SHP77 treated with DMSO at 0.1 percent for 48 hours (cell line): Measurements from ENCODE around the gene PDZRN4.
"Not testable (repeated sequence)": the region's sequence is repeated elsewhere in the genome, so short reads cannot be mapped to it uniquely, and the experiment has no call there.

ENCODE experiments used
- DNase-seq: peaks from one replicate; lab custom pipeline; 2025; lab: John Stamatoyannopoulos, UW

PDZRN4 gene

GRCh38 chr12:41217727-41218126 lies 29.6 kb downstream of the PDZRN4 start:
- DNase-seq: no peak

DNA sequence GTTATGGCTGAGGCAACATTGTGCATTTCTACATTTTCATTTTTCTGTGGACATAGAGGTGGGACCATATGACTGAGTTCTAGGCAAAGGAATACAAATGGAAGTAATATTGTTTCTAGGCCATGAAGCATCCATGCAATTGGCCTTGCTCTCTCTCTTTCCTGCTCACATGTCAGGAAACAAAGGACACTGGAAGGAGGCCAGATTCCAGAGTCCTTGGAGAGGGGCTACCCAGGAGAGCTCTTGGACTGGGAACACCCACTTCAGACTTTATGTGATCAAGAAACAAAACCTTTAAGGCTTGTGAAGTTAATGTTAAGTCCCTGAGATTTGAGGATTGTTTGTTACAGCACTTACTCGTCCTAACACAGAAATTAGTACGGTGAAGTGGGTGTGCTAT lies 32.8 kb downstream of the PDZRN4 start:
- no peak for DNase-seq

GRCh38 chr12:41221491-41221890 lies 33.4 kb downstream of the PDZRN4 start:
- no peak for DNase-seq

GRCh38 chr12:41223600-41223999 lies 35.5 kb downstream of the PDZRN4 start:
- DNase-seq: no peak

- DNase-seq: no peak
Measured at GRCh38 chr12:41224066-41224465, 35.9 kb downstream of the PDZRN4 start.

GRCh38 chr12:41225179-41225578 lies 37.1 kb downstream of the PDZRN4 start:
- DNase-seq: no peak

DNA sequence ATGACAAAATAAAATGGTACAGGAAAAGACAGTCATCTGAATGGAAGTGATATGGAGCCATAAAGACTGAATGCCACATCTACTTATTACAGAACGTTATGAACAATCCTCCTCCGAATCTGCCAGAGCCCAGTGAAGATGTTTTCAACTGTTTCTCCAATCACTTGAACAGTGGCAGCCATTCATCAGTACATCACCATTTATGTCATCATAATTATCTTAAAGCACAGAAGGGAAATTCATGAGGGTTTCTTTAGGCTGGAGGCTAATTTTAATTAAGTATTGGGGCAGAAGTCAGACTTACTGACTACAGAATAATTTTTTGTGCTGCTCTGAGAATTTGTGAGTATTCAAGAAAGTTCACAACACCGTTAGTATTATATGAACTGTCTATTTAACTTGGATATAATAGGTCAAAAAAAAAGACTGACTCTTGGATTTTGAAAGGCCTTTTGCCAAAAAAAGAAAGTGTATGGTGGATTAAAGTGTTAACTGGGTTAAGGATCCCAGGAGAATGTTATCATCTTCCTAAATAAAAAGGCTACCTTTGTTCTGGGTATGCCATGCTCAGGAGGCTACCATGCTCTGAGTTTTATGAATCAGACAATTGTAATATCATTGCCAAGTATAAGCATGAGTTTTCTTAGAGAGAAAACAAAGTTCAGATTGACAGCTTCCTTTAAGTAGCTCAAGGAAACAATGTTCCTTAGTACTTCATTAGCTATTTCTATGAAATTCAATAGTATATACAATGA lies 40.1 kb downstream of the PDZRN4 start:
- no peak for DNase-seq

- DNase-seq: no peak
Measured at GRCh38 chr12:41230756-41231155, 42.6 kb downstream of the PDZRN4 start.

DNA sequence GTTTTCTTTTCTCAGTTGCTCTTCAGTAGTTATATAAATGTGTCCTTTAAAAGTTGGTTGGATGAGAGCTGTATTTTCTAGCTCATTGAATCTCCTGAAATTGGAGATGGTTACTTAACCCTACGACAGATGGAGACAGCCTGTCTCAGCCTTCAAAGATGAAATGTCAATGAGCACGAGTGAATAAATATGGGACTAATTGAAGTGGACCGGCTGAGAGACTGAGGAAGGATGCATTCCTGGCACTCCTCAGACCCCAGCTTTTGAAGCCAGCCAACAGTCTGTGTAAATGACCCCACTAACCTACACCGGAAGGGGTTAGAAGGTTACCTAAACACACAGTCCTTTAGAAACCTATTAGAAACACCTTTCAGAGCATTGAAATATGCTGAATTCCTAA lies 46.6 kb downstream of the PDZRN4 start:
- DNase-seq: no peak

DNA sequence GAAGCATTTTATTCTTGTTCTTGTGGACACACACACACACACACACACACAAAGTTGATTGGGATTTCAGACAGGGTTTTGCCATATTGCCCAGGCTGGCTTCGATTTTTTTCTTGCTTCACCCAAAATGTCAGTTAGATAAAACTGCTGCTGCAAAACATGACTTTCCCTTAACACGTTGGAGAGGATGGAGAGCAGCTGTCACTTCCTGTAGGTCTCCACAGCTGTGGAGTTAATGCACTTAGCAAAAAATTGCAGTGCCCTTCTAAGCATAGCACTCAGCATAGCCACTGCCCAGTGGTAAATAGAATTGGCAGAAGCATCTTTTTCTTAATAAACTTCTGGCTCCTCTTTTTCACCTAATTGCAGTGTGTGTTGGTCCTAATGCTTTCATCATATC lies 54.5 kb downstream of the PDZRN4 start:
- DNase-seq: no peak

- DNase-seq: no peak
Measured at GRCh38 chr12:41248391-41248790, 60.3 kb downstream of the PDZRN4 start.

- DNase-seq: no peak
Measured at GRCh38 chr12:41250748-41251147, 62.6 kb downstream of the PDZRN4 start.

DNA sequence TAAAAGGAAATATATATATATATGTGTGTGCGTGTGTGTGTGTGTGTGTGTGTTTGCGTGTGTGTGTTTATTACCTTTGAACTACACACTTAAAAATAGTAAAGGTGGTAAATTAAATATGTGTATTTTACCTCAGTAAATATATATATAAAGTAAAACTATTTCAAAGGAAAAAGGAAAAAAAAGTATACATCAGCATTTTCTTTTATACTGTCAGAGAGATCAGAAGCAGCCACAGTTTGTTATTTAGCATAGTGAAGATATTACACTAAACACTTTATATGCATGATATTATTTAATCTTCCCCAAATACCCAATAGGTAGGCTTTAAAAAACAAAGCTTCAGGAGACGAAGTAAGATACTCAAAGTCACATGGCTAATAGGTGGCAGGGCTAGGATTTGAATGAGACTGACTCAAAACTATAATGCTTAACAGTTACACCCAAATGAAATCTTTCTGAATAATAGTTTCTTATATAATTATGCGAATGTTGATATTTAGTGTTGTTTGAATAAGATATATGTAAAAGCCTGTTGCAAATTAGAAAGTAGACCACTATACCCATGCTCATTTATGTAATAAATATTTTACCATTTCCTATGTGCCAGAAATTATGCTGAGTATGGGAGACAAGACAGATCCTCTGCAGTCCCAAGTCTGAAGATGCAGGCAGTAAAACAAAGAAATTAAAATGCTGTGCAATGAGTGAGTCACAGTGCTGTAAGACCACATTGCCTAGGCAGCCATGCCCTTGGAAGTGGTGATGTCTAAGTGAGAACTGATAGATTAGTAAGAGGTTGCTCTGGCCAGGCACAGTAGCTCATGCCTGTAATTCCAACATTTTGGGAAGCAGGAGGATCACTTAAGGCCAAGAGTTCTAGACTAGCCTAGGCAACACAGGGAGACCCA lies 66.1 kb downstream of the PDZRN4 start:
- DNase-seq: no peak

GRCh38 chr12:41263196-41263595 lies 75.1 kb downstream of the PDZRN4 start:
- not testable (repeated sequence) for DNase-seq

DNA sequence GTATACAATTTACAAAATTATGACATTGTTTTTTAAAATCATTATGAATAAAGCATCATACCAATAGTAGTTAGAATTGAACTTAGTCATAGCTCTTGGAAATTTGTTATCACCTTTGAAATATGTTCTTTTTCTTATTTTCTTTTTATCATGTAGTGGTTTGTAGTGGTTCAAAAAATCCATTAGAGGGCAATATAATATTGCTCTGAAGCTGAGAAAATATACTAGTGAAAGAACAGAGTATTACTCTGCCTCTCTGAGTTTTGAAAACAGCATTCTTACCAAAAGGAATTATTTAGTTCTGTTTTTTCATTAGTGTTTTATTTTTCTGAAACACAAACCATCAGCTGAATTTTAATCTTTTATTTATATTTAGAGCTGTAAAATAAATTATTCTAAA lies 76.2 kb downstream of the PDZRN4 start:
- no peak for DNase-seq

DNA sequence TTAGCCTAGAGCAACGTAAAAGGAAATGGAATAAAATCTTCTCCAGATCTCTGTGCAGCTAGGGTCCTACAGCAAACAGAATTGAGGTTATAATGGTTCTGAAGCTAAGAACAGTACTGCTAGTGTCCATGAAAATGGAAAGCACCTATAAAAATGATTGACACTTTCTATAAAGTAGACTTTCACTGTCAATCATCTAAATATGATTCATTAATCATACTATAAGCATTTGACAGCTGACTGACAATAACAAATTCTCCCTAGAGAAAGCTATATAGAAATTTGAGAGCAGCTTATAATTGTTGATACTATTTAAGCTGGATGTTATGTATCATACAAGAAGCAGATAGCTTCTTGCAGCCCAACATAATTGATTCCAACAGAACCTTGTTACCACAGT lies 80.9 kb downstream of the PDZRN4 start:
- DNase-seq: no peak

GRCh38 chr12:41271489-41271888 lies 83.4 kb downstream of the PDZRN4 start:
- no peak for DNase-seq

GRCh38 chr12:41274643-41275042 lies 86.5 kb downstream of the PDZRN4 start:
- no peak for DNase-seq

- peak; percentile 18 for DNase-seq
Measured at GRCh38 chr12:41277100-41277945, 89.2 kb downstream of the PDZRN4 start.

- no peak for DNase-seq
Measured at GRCh38 chr12:41277946-41278267, 89.8 kb downstream of the PDZRN4 start.

GRCh38 chr12:41280341-41281095 lies 92.4 kb downstream of the PDZRN4 start:
- not testable (repeated sequence) for DNase-seq

DNA sequence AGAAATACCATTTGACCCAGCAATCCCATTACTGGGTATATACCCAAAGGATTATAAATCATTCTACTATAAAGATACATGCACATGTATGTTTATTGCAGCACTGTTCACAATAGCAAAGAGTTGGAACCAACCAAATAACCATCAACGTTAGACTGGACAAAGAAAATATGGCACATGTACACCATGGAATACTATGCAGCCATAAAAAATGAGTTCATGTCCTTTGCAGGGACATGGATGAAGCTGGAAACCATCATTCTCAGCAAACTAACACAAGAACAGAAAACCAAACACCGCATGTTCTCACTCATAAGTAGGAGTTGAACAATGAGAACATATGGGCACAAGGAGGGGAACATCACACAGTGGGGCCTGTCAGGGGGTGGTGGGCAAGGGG lies 97.3 kb downstream of the PDZRN4 start:
- not testable (repeated sequence) for DNase-seq
